Left cardiac atrium (tissue), 4 donors: ENCODE results near the gene CD109. TPM values are rescaled to one million over a fixed set of nuclear protein-coding genes. Genes with fewer than 3 reads are reported as not detected.
"Not testable (repeated sequence)": the region's sequence is repeated elsewhere in the genome, so short reads cannot be mapped to it uniquely, and the experiment has no call there.

Experiments
- ATAC-seq, 2 donors: fragments of 200-7000 bp; cut with Tn5 transposase; one replicate each; pipeline ENCODE4 v1.9.1; 2020; ENCODE audit warnings: mild to moderate bottlenecking in 2 of 2, moderate library complexity in 2 of 2
- DNase-seq: peaks from one replicate; pipeline ENCODE4 v3.0.0-alpha.2; 2020
- intact Hi-C, 2 donors: fragments of 100-400 bp; cut with DNase I; formaldehyde crosslinking; loops; one replicate each; pipeline versions ENCODE4 v1.14.1 to v1.15.1; 2022 to 2023
- total RNA-seq, 2 donors: library from RNA; stranded (reverse); fragmentation: NEBNext Ultra II Directional; extraction: Animal tissue kit (Norgen Biotek cat#: 25700); gene quantifications; one replicate each; pipeline ENCODE4 v1.2.1, GENCODE V29; 2021
- donor health status: DM: no; HTN: yes; CAD: no.
- donor health status: DM: no; HTN: yes; CAD: no; lungs with severe emphysema.
- donor health status: DM: yes; HTN: yes; CAD: no.
- donor health status: Dilated cardiomyopathy.

Gene CD109
- total RNA-seq, 2 donors from 2014 or later, result 10.5 to 26.4 TPM

- DNase-seq, intact Hi-C loops, ATAC-seq: not testable (repeated sequence)
These were observed 19.1 kb downstream of the CD109 start for GRCh38 chr6:73715111-73715508.

GRCh38 chr6:73719046-73719445 lies 23.0 kb downstream of the CD109 start:
- intact Hi-C loops, result no loop called here
- DNase-seq (no peak), ATAC-seq (no peak)

- intact Hi-C loops, result no loop called here
- DNase-seq, result no peak
These were observed 26.5 kb downstream of the CD109 start for GRCh38 chr6:73722318-73723060.

GRCh38 chr6:73723480-73723879 lies 27.5 kb downstream of the CD109 start:
- intact Hi-C loops, DNase-seq: not testable (repeated sequence)
- peak; percentile 55 to 66 for ATAC-seq

More at GRCh38 chr6:73722318-73723060, 26.5 kb downstream of the CD109 start:
- ATAC-seq, result peak; percentile 72 to 95

GRCh38 chr6:73724389-73724788 lies 28.4 kb downstream of the CD109 start:
- intact Hi-C loops, result no loop called here
- ATAC-seq (no peak), DNase-seq (no peak)

- intact Hi-C loops, DNase-seq, ATAC-seq: not testable (repeated sequence)
These were observed 29.2 kb downstream of the CD109 start for GRCh38 chr6:73725192-73725591.

- intact Hi-C loops, result no loop called here
- ATAC-seq (no peak), DNase-seq (no peak)
These were observed 31.1 kb downstream of the CD109 start for GRCh38 chr6:73727114-73727513.

GRCh38 chr6:73728548-73729205 lies 32.7 kb downstream of the CD109 start:
- DNase-seq (no peak), ATAC-seq (no peak)
- intact Hi-C loops, result no loop called here

GRCh38 chr6:73731285-73731684 lies 35.3 kb downstream of the CD109 start:
- ATAC-seq, result no peak
- DNase-seq, result no peak
- intact Hi-C loops, result loop anchor here in 1 of 2 donors (5.0 to 10.0 kb wide), 2 partner anchors 54 to 1474 kb away; partner anchors contain the start of gene COL12A1

GRCh38 chr6:73732845-73733675 lies 37.1 kb downstream of the CD109 start:
- intact Hi-C loops, result loop anchor here (1.0 to 10.0 kb wide), 3 partner anchors 56 to 1472 kb away; partner anchors contain the start of gene COL12A1 (in 1 of the 2)
- ATAC-seq (peak; percentile 81 to 87), DNase-seq (peak; percentile 57)

GRCh38 chr6:73733791-73734190 lies 37.8 kb downstream of the CD109 start:
- ATAC-seq, result peak in 1 of 2 donors; percentile 18
- intact Hi-C loops, result loop anchor here (1.0 to 10.0 kb wide), 3 partner anchors 56 to 1471 kb away; partner anchors contain the start of gene COL12A1 (in 1 of the 2)
- no peak for DNase-seq

GRCh38 chr6:73734832-73735453 lies 38.9 kb downstream of the CD109 start:
- DNase-seq (no peak), ATAC-seq (no peak)
- intact Hi-C loops, result loop anchor here in 1 of 2 donors (5.0 to 10.0 kb wide), 2 partner anchors 58 to 1470 kb away; partner anchors contain the start of gene COL12A1

- DNase-seq, result no peak
- ATAC-seq, result no peak
- intact Hi-C loops, result loop anchor here in 1 of 2 donors (10.0 kb wide), 1 partner anchor 1466 kb away; the partner anchor contains the start of gene COL12A1
These were observed 42.5 kb downstream of the CD109 start for GRCh38 chr6:73738367-73739028.

GRCh38 chr6:73739096-73739495 lies 43.1 kb downstream of the CD109 start:
- DNase-seq (no peak), ATAC-seq (peak; percentile 57 to 71)
- intact Hi-C loops, result loop anchor here in 1 of 2 donors (10.0 kb wide), 1 partner anchor 1466 kb away; the partner anchor contains the start of gene COL12A1

GRCh38 chr6:73742433-73742832 lies 46.4 kb downstream of the CD109 start:
- no peak for ATAC-seq
- intact Hi-C loops, result no loop called here
- DNase-seq, result no peak

GRCh38 chr6:73743081-73743480 lies 47.1 kb downstream of the CD109 start:
- intact Hi-C loops, result no loop called here
- no peak for ATAC-seq
- DNase-seq, result no peak

- DNase-seq (no peak), ATAC-seq (no peak)
- intact Hi-C loops, result no loop called here
These were observed 47.6 kb downstream of the CD109 start for GRCh38 chr6:73743556-73743955.

GRCh38 chr6:73746787-73747186 lies 50.8 kb downstream of the CD109 start:
- ATAC-seq, result peak in 1 of 2 donors; percentile 71
- no peak for DNase-seq
- intact Hi-C loops, result no loop called here
